ENCODE results near the gene VAPB. TPM values are rescaled to one million over a fixed set of nuclear protein-coding genes. Genes with fewer than 3 reads are reported as not detected.

Gene VAPB
- total and polyA plus RNA-seq, 2 of the 4 experiments (the other 2 are of a cell fraction), result 9.1 to 26.0 TPM

GRCh38 chr20:58377766-58378401, 11.1 kb upstream of the VAPB start:
- no peak overlapping the region for H4K5ac ChIP-seq (ENCODE audit: low read depth, low read length)
- no peaks in the 10 kb centered on the region; the same call in 1 of the 2 replicates for H3K4me1 ChIP-seq (ENCODE audit: control insufficient read depth, insufficient read depth, low read length)
- no peak overlapping the region for H2AK5ac ChIP-seq (ENCODE audit: low read depth, low read length)
- CTCF ChIA-PET, result interaction anchor here (0.8 kb wide), 1 partner anchor 11 kb away, joined by 3 read pairs; no protein-coding TSS in a partner anchor
- H3K9ac ChIP-seq (ENCODE audit: low read depth, low read length), result no peak overlapping the region
- no peaks in the 10 kb centered on the region for H4K20me1 ChIP-seq (ENCODE audit: insufficient read depth, low read length)
- no peak overlapping the region for H4K91ac ChIP-seq (ENCODE audit: insufficient read depth, low read depth, low read length)
- ATAC-seq (ENCODE audit: low read depth) (no peak), DNase-seq (no peak)
- H3K18ac ChIP-seq (ENCODE audit: low read depth, low read length), result no peak overlapping the region
- no TSS peak for BruUV-seq (replicated peaks)
- WGBS, 2 experiments (ENCODE audit: extremely low coverage in 2 of 2, insufficient read length in 1 of 2), result 76% methylated on average over 3 of the region's 7 CpGs; no CpG with 5 or more reads in 1 of the 2 experiments
- no peak overlapping the region for H3K27ac ChIP-seq (ENCODE audit: insufficient read depth, low read length)
- in situ Hi-C loops (cut with MboI; ENCODE audit: low sequenced_read_pairs), result no loop called here
- dilution Hi-C loops (cut with HindIII; ENCODE audit: low sequenced_read_pairs, unreplicated experiment), result no loop called here
- no peak overlapping the region for H4K8ac ChIP-seq (ENCODE audit: low read depth in 2 of 2, low read length in 2 of 2)
- H3K4me2 ChIP-seq (ENCODE audit: low read depth, low read length), result no peak overlapping the region
- H2BK15ac ChIP-seq (ENCODE audit: low read depth, low read length), result no peak overlapping the region
- POLR2A ChIA-PET (ENCODE audit: unreplicated experiment), result interaction anchor here (0.9 kb wide), 1 partner anchor 11 kb away, joined by 3 read pairs; the partner anchor contains the start of gene VAPB
- peaks cover 10% of the 10 kb centered on the region for H3K9me3 ChIP-seq (ENCODE audit: control insufficient read depth, insufficient read depth, low read length)
- peaks cover 5% of the 10 kb centered on the region; the same call in 1 of the 2 replicates for H3K9me1 ChIP-seq (ENCODE audit: insufficient read depth, low read length)
- no peak overlapping the region for H2AK9ac ChIP-seq (replicated peaks; ENCODE audit: low read depth, low read length, poor library complexity)
- H2AFZ ChIP-seq (replicated peaks; ENCODE audit: low read length, poor library complexity), result no peak overlapping the region
- H3K79me1 ChIP-seq (ENCODE audit: low read depth in 1 of 2, low read length in 2 of 2), result no peaks in the 10 kb centered on the region
- no peak overlapping the region for H3K23ac ChIP-seq (ENCODE audit: low read depth, low read length)
- TF ChIP-seq MAZ (IDR thresholded peaks at IDR 0.05; ENCODE audit: borderline replicate concordance, low read depth, low read length) (no peak), RAD21 (IDR thresholded peaks at IDR 0.05; ENCODE audit: low read length) (no peak), BHLHE40 (IDR thresholded peaks at IDR 0.05; ENCODE audit: low read depth, low read length) (no peak), MAFK (IDR thresholded peaks at IDR 0.05; ENCODE audit: low read depth, low read length) (no peak), SMC3 (IDR thresholded peaks at IDR 0.05; ENCODE audit: low read depth, low read length) (no peak), CHD1 (IDR thresholded peaks at IDR 0.05; ENCODE audit: low read depth, low read length) (no peak)
- TF ChIP-seq, protein P1, sequence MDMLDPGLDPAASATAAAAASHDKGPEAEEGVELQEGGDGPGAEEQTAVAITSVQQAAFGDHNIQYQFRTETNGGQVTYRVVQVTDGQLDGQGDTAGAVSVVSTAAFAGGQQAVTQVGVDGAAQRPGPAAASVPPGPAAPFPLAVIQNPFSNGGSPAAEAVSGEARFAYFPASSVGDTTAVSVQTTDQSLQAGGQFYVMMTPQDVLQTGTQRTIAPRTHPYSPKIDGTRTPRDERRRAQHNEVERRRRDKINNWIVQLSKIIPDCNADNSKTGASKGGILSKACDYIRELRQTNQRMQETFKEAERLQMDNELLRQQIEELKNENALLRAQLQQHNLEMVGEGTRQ (IDR thresholded peaks at IDR 0.05; ENCODE audit: low read depth, low read length), result no peak
- H2BK5ac ChIP-seq (ENCODE audit: low read depth, low read length, poor library complexity, severe bottlenecking), result no peak overlapping the region
- no peak overlapping the region for H3K4me3 ChIP-seq (ENCODE audit: insufficient read depth, low read depth, low read length)
- H3K4ac ChIP-seq (ENCODE audit: low read depth, low read length), result no peak overlapping the region
- no peak overlapping the region for H3K14ac ChIP-seq (replicated peaks; ENCODE audit: low read depth, low read length)
- intact Hi-C loops (cut with micrococcal nuclease), result loop anchor here (5.0 kb wide), 1 partner anchor 51 kb away; no protein-coding TSS in a partner anchor
- H2BK20ac ChIP-seq (ENCODE audit: low read depth, low read length), result no peak overlapping the region
- H2BK120ac ChIP-seq (ENCODE audit: low read depth, low read length), result no peak overlapping the region
- H3K56ac ChIP-seq (ENCODE audit: extremely low read depth, insufficient read depth, low read length), result no peak overlapping the region
- peaks cover 2% of the 10 kb centered on the region; the same call in 1 of the 2 replicates for H3K27me3 ChIP-seq (ENCODE audit: control insufficient read depth, insufficient read depth, low read length)
- H3K36me3 ChIP-seq (ENCODE audit: control insufficient read depth, insufficient read depth, low read length), result no peaks in the 10 kb centered on the region

Data from IMR-90 (cell line).